HCT116 (cell line): ENCODE measurements around the gene SMARCD2. TPM values are rescaled to one million over a fixed set of nuclear protein-coding genes. Genes with fewer than 3 reads are reported as not detected.

Experiments
- ATAC-seq: fragments of 200-7000 bp; cut with Tn5 transposase; 2 replicates; pipeline ENCODE4 v1.9.1; 2020; ENCODE audit warnings: mild to moderate bottlenecking, moderate library complexity
- BruUV-seq: library from RNA; stranded (reverse); fragments of 400-500 nt; replicated peaks from 2 replicates; lab custom pipeline; 2021; lab: Mats Ljungman, UMichigan
- CTCF ChIA-PET: fragments of 300-600 bp; sonication (Branson Sonifier 250); formaldehyde crosslinking; loops from one replicate; lab custom pipeline; 2021; ENCODE audit warnings: antibody characterized with exemption; lab: Charles Lee
- POLR2A ChIA-PET: fragments of 300-600, 350-600 bp; sonication (Branson Sonifier 250); formaldehyde crosslinking; loops from one replicate; lab custom pipeline; 2021; ENCODE audit warnings: antibody characterized with exemption; lab: Charles Lee
- RAD21 ChIA-PET, 2 experiments: fragments of 300-600 bp; sonication (Branson Sonifier 250); formaldehyde crosslinking; loops; one replicate each; lab custom pipeline; 2023; ENCODE audit warnings: low total read pairs in 2 of 2; ENCODE audit not compliant: uncharacterized antibody in 2 of 2, unreplicated experiment in 2 of 2, low non-redundant PET in 1 of 2; lab: Charles Lee
- DNase-seq: peaks from one replicate; pipeline ENCODE4 v3.0.0-alpha.2; 2010; ENCODE audit warnings: low read depth, low spot score
- H2AFZ ChIP-seq: fragments of 200-600 bp; shearing (Covaris generic), sonication (generic); 2 replicates; pipeline ENCODE4 v1.6.1; 2017; ENCODE audit warnings: low read depth, mixed run types, mixed read lengths, antibody characterized with exemption, low read length; ENCODE audit not compliant: poor library complexity, severe bottlenecking
- H3K27ac ChIP-seq: 2 replicates; pipeline ENCODE4 v1.5.1; 2012; ENCODE audit warnings: low read depth, low read length
- H3K27me3 ChIP-seq: fragments of 200-600 bp; sonication (generic); 2 replicates; pipeline ENCODE4 v1.6.1; 2016; ENCODE audit warnings: mixed run types, low read length, mixed read lengths; ENCODE audit not compliant: insufficient read depth
- H3K36me3 ChIP-seq, 2 experiments: fragments of 200-500 bp in 1 of 2; fragments of 200-600 bp in 1 of 2; sonication (Bioruptor generic) in 1 of 2; sonication (generic) in 1 of 2; 2 replicates each; pipeline versions ENCODE4 v1.5.1 to v1.6.1; 2014 to 2016; ENCODE audit warnings: low read length in 2 of 2, inconsistent platforms in 1 of 2, mixed read lengths in 1 of 2, mixed run types in 1 of 2; ENCODE audit not compliant: insufficient read depth in 2 of 2, control insufficient read depth in 1 of 2
- H3K4me1 ChIP-seq, 2 experiments: fragments of 200-600 bp in 1 of 2; sonication (generic) in 1 of 2; 2 replicates each; pipeline versions ENCODE4 v1.5.1 to v1.6.1; 2012 to 2017; ENCODE audit warnings: low read length in 2 of 2, inconsistent platforms in 1 of 2, mild to moderate bottlenecking in 1 of 2, mixed read lengths in 1 of 2, mixed run types in 1 of 2, moderate library complexity in 1 of 2; ENCODE audit not compliant: insufficient read depth in 2 of 2, control insufficient read depth in 1 of 2
- H3K4me2 ChIP-seq: fragments of 200-600 bp; sonication (generic); 2 replicates; pipeline ENCODE4 v1.6.1; 2017; ENCODE audit warnings: mixed run types, low read length, mixed read lengths
- H3K4me3 ChIP-seq, 2 experiments: fragments of 200-600 bp in 1 of 2; sonication (generic) in 1 of 2; replicated peaks in 1 of 2; 2 replicates each; pipeline ENCODE4 v1.5.1; 2011 to 2016; ENCODE audit warnings: low read length in 2 of 2, control low read depth in 1 of 2, low read depth in 1 of 2, mild to moderate bottlenecking in 1 of 2, mixed read lengths in 1 of 2, mixed run types in 1 of 2
- H3K79me2 ChIP-seq: fragments of 200-600 bp; sonication (generic); 2 replicates; pipeline ENCODE4 v1.6.1; 2017; ENCODE audit warnings: mild to moderate bottlenecking, mixed run types, low read length, moderate library complexity, mixed read lengths; ENCODE audit not compliant: insufficient read depth
- H3K9ac ChIP-seq: fragments of 200-600 bp; sonication (generic); 2 replicates; pipeline ENCODE4 v1.6.1; 2016; ENCODE audit warnings: low read length, mixed read lengths
- H3K9me2 ChIP-seq: fragments of 200-600 bp; sonication (generic), shearing (Covaris generic); 2 replicates; pipeline ENCODE4 v1.6.1; 2017; ENCODE audit warnings: mixed run types, mild to moderate bottlenecking, moderate library complexity; ENCODE audit not compliant: insufficient read depth
- H3K9me3 ChIP-seq, 2 experiments: fragments of 200-500 bp in 1 of 2; fragments of 200-600 bp in 1 of 2; sonication (Bioruptor generic) in 1 of 2; sonication (generic) in 1 of 2; 2 replicates each; pipeline ENCODE4 v1.6.1; 2014 to 2017; ENCODE audit warnings: low read length in 2 of 2, mixed read lengths in 2 of 2, inconsistent platforms in 1 of 2, low read depth in 1 of 2, mild to moderate bottlenecking in 1 of 2, mixed run types in 1 of 2, moderate library complexity in 1 of 2; ENCODE audit not compliant: control insufficient read depth in 1 of 2, insufficient read depth in 1 of 2
- H4K20me1 ChIP-seq: fragments of 200-600 bp; sonication (generic), shearing (Covaris generic); 2 replicates; pipeline ENCODE4 v1.6.1; 2017; ENCODE audit warnings: mixed run types, mild to moderate bottlenecking, moderate library complexity; ENCODE audit not compliant: insufficient read depth
- CBX3 ChIP-seq: IDR thresholded peaks from 2 replicates; pipeline ENCODE4 v1.6.1; 2012; ENCODE audit warnings: low read depth
- CEBPB ChIP-seq: IDR thresholded peaks from 2 replicates; pipeline ENCODE4 v1.6.1; 2012; ENCODE audit warnings: low read depth
- EGR1 ChIP-seq: IDR thresholded peaks from 2 replicates; pipeline ENCODE4 v1.6.1; 2012; ENCODE audit warnings: low read depth
- ELF1 ChIP-seq: IDR thresholded peaks from 2 replicates; pipeline ENCODE4 v1.6.1; 2012; ENCODE audit warnings: low read depth, borderline replicate concordance
- EZH2 ChIP-seq: fragments of 200-600 bp; sonication (generic); IDR thresholded peaks from 2 replicates; pipeline ENCODE4 v1.6.1; 2017; ENCODE audit warnings: antibody characterized with exemption, mixed run types
- EZH2phosphoT487 ChIP-seq: fragments of 200-600 bp; IDR thresholded peaks from 2 replicates; pipeline ENCODE4 v1.6.1; 2018; ENCODE audit warnings: antibody characterized with exemption, borderline replicate concordance
- FOSL1 ChIP-seq: IDR thresholded peaks from 2 replicates; pipeline ENCODE4 v1.6.1; 2012; ENCODE audit warnings: low read depth
- JUND ChIP-seq: IDR thresholded peaks from 2 replicates; pipeline ENCODE4 v1.6.1; 2012
- POLR2A ChIP-seq: IDR thresholded peaks from 2 replicates; pipeline ENCODE4 v1.7.0; 2011; ENCODE audit warnings: borderline replicate concordance; ENCODE audit not compliant: insufficient read depth, insufficient read length; ENCODE audit errors: extremely low read depth
- POLR2AphosphoS5 ChIP-seq: IDR thresholded peaks from 2 replicates; pipeline ENCODE4 v1.6.1; 2011; ENCODE audit warnings: mild to moderate bottlenecking, low read depth, low read length, moderate library complexity
- RAD21 ChIP-seq: IDR thresholded peaks from 2 replicates; pipeline ENCODE4 v1.6.1; 2012; ENCODE audit warnings: low read depth, mild to moderate bottlenecking
- SIN3A ChIP-seq: IDR thresholded peaks from 2 replicates; pipeline ENCODE4 v1.6.1; 2012; ENCODE audit warnings: low read depth
- SP1 ChIP-seq: IDR thresholded peaks from 2 replicates; pipeline ENCODE4 v1.6.1; 2012; ENCODE audit warnings: low read depth
- SRF ChIP-seq: IDR thresholded peaks from 2 replicates; pipeline ENCODE4 v1.6.1; 2012; ENCODE audit warnings: low read depth
- ZFX ChIP-seq: fragments of 450-650 bp; IDR thresholded peaks from 2 replicates; pipeline ENCODE4 v1.6.1; 2017
- ZNF274 ChIP-seq: fragments of 200-500 bp; sonication (Bioruptor generic); IDR thresholded peaks from 2 replicates; pipeline ENCODE4 v1.6.1; 2014; ENCODE audit warnings: mild to moderate bottlenecking, low read depth, low read length, inconsistent platforms
- intact Hi-C: fragments of 100-400 bp; cut with micrococcal nuclease; formaldehyde crosslinking; loops from 2 replicates; pipeline ENCODE4 v1.10.0; 2022
- total RNA-seq: library from RNA; stranded (reverse); gene quantifications from one replicate; pipeline ENCODE4 v1.2.1, GENCODE V29; 2021; ENCODE audit not compliant: unreplicated experiment
- TF ChIP-seq, protein P1 (sequence below): IDR thresholded peaks from 2 replicates; pipeline ENCODE4 v1.6.1; 2012; ENCODE audit warnings: low read depth
- TF ChIP-seq, protein P2 (sequence below), 3 experiments: fragments of 200-600 bp in 1 of 3; sonication (generic) in 1 of 3; IDR thresholded peaks in 2 of 3; conservative IDR thresholded peaks in 1 of 3; 2 replicates each; pipeline ENCODE4 v1.5.1; 2012 to 2017; ENCODE audit warnings: low read depth in 2 of 3, low read length in 2 of 3, antibody characterized with exemption in 1 of 3, borderline replicate concordance in 1 of 3, control low read depth in 1 of 3, mild to moderate bottlenecking in 1 of 3, mixed read lengths in 1 of 3, mixed run types in 1 of 3, moderate library complexity in 1 of 3; ENCODE audit not compliant: insufficient read depth in 1 of 3
- TF ChIP-seq, protein P3 (sequence below): IDR thresholded peaks from 2 replicates; pipeline ENCODE4 v1.6.1; 2012
- TF ChIP-seq, protein P4 (sequence below): IDR thresholded peaks from 2 replicates; pipeline ENCODE4 v1.6.1; 2011; ENCODE audit warnings: mild to moderate bottlenecking, low read length, moderate library complexity; ENCODE audit not compliant: insufficient replicate concordance; ENCODE audit errors: extremely low read depth

The SMARCD2 gene
- total RNA-seq, 1 experiment from 2014 or later, result 168 TPM

DNA sequence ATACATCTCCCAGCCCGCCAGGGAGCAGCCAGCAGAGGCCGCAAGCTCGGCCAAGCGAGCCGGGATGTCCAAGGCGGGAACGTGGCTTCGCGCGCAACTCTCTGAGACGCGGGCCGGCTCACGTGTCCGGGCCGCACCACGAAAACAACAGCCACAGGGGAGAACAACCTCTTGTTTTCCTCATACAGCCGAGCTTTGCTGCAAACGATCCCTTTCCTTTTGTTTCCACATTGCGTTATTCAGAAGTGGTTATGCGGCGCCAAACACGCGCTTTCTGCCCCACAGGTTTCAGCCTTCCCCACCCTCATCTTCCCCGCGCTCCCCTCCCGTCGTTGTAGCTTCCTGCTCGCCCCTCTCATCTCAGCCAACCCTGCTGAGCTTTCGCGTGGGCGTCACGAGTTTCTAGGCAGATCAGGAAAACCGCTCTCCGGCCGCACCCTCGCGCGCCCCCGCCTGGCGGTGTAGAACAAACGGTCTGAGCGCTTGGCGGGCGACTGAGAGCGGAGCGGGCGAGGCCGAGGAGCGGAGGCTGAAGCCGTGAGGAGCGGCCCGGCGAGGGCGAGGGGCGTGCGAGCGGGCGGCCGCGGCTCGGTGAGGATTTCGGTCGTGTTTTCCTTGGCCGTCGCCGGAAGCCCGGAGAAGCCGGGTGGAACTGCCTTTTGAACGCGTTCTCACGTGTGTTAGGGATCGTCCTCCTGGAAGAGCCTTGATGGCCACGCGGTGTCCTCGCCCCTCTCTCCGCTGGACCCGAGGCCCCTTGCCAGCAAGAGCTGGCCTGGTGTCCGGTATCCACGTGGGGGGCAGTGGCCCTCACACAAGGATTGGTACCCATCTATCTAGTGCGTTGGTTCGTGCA, 6.6 kb upstream of the SMARCD2 start:
- Histone ChIP-seq H3K4me2 (peak overlapping the region; percentile 77), H3K27ac (peak overlapping the region; percentile 61), H3K79me2 (no peaks in the 10 kb centered on the region), H3K9me3 (peaks cover 0 to 5% of the 10 kb centered on the region in 2 experiments; a peak in 1 of 4 replicates), H3K36me3 (no peaks in the 10 kb centered on the region), H4K20me1 (no peaks in the 10 kb centered on the region), H3K9ac (peak overlapping the region; percentile 50), H3K27me3 (no peaks in the 10 kb centered on the region), H3K9me2 (no peaks in the 10 kb centered on the region), H3K4me3 (peak overlapping the region; percentile 18 to 52), H2AFZ (peak overlapping the region; percentile 5), H3K4me1 (peaks cover 12 to 28% of the 10 kb centered on the region in 2 experiments)
- POLR2A ChIA-PET, result no interaction called here
- BruUV-seq, result TSS peak; percentile 58
- intact Hi-C loops, result no loop called here
- CTCF ChIA-PET, result interaction anchor here (0.7 to 1.3 kb wide), 10 partner anchors 9 to 423 kb away, joined by 3 to 9 read pairs (median 4); partner anchors contain the start of genes CCDC47, DDX42 and GH2
- DNase-seq (peak; percentile 99), ATAC-seq (peak; percentile 94)
- RAD21 ChIA-PET, result no interaction called here
- TF ChIP-seq EZH2, result no peak
- TF ChIP-seq ELF1, result no peak
- no peak for TF ChIP-seq RAD21
- TF ChIP-seq, protein P1, sequence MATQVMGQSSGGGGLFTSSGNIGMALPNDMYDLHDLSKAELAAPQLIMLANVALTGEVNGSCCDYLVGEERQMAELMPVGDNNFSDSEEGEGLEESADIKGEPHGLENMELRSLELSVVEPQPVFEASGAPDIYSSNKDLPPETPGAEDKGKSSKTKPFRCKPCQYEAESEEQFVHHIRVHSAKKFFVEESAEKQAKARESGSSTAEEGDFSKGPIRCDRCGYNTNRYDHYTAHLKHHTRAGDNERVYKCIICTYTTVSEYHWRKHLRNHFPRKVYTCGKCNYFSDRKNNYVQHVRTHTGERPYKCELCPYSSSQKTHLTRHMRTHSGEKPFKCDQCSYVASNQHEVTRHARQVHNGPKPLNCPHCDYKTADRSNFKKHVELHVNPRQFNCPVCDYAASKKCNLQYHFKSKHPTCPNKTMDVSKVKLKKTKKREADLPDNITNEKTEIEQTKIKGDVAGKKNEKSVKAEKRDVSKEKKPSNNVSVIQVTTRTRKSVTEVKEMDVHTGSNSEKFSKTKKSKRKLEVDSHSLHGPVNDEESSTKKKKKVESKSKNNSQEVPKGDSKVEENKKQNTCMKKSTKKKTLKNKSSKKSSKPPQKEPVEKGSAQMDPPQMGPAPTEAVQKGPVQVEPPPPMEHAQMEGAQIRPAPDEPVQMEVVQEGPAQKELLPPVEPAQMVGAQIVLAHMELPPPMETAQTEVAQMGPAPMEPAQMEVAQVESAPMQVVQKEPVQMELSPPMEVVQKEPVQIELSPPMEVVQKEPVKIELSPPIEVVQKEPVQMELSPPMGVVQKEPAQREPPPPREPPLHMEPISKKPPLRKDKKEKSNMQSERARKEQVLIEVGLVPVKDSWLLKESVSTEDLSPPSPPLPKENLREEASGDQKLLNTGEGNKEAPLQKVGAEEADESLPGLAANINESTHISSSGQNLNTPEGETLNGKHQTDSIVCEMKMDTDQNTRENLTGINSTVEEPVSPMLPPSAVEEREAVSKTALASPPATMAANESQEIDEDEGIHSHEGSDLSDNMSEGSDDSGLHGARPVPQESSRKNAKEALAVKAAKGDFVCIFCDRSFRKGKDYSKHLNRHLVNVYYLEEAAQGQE, result no peak
- no peak for TF ChIP-seq FOSL1
- TF ChIP-seq CEBPB, result no peak
- TF ChIP-seq SRF, result no peak
- no peak for TF ChIP-seq JUND
- TF ChIP-seq ZFX, result peak; percentile 52; the same call in 1 of the 2 replicates
- TF ChIP-seq, protein P2, sequence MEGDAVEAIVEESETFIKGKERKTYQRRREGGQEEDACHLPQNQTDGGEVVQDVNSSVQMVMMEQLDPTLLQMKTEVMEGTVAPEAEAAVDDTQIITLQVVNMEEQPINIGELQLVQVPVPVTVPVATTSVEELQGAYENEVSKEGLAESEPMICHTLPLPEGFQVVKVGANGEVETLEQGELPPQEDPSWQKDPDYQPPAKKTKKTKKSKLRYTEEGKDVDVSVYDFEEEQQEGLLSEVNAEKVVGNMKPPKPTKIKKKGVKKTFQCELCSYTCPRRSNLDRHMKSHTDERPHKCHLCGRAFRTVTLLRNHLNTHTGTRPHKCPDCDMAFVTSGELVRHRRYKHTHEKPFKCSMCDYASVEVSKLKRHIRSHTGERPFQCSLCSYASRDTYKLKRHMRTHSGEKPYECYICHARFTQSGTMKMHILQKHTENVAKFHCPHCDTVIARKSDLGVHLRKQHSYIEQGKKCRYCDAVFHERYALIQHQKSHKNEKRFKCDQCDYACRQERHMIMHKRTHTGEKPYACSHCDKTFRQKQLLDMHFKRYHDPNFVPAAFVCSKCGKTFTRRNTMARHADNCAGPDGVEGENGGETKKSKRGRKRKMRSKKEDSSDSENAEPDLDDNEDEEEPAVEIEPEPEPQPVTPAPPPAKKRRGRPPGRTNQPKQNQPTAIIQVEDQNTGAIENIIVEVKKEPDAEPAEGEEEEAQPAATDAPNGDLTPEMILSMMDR (IDR thresholded peaks at IDR 0.05 in 2 of 3, conservative IDR thresholded peaks at IDR 0.05 in 1 of 3; ENCODE audit: borderline replicate concordance in 1 of 3, insufficient read depth in 1 of 3, low read depth in 2 of 3, low read length in 2 of 3), result peak in 2 of 3 experiments; percentile 56 to 68; a peak in 4 of 6 replicates
- TF ChIP-seq SIN3A, result no peak
- no peak for TF ChIP-seq SP1
- TF ChIP-seq EZH2phosphoT487, result no peak
- TF ChIP-seq ZNF274, result no peak
- peak; percentile 56; the same call in 1 of the 2 replicates for TF ChIP-seq POLR2AphosphoS5
- TF ChIP-seq, protein P3, sequence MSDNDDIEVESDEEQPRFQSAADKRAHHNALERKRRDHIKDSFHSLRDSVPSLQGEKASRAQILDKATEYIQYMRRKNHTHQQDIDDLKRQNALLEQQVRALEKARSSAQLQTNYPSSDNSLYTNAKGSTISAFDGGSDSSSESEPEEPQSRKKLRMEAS, result no peak
- no peak for TF ChIP-seq EGR1
- TF ChIP-seq, protein P4, sequence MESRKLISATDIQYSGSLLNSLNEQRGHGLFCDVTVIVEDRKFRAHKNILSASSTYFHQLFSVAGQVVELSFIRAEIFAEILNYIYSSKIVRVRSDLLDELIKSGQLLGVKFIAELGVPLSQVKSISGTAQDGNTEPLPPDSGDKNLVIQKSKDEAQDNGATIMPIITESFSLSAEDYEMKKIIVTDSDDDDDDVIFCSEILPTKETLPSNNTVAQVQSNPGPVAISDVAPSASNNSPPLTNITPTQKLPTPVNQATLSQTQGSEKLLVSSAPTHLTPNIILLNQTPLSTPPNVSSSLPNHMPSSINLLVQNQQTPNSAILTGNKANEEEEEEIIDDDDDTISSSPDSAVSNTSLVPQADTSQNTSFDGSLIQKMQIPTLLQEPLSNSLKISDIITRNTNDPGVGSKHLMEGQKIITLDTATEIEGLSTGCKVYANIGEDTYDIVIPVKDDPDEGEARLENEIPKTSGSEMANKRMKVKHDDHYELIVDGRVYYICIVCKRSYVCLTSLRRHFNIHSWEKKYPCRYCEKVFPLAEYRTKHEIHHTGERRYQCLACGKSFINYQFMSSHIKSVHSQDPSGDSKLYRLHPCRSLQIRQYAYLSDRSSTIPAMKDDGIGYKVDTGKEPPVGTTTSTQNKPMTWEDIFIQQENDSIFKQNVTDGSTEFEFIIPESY, result peak; percentile 43
- TF ChIP-seq POLR2A, result peak; percentile 17
- TF ChIP-seq CBX3, result no peak
